Trophoblast cell (in vitro differentiated cells and primary cell): ENCODE results near the gene CDKAL1.

Experiments
- DNase-seq, 2 donors: peaks; one replicate each; pipeline ENCODE4 v3.0.0-alpha.2; 2016
- H2AFZ ChIP-seq: 2 replicates; pipeline ENCODE4 v1.6.1; 2013; ENCODE audit warnings: low read length, moderate library complexity, mild to moderate bottlenecking; ENCODE audit not compliant: insufficient read depth, poor library complexity
- H2AK5ac ChIP-seq: 2 replicates; pipeline ENCODE4 v1.6.1; 2013; ENCODE audit warnings: mild to moderate bottlenecking, low read length
- H2BK120ac ChIP-seq: 2 replicates; pipeline ENCODE4 v1.6.1; 2013; ENCODE audit warnings: low read length, mild to moderate bottlenecking, moderate library complexity; ENCODE audit not compliant: insufficient read depth, poor library complexity
- H2BK12ac ChIP-seq: 2 replicates; pipeline ENCODE4 v1.6.1; 2013; ENCODE audit warnings: mild to moderate bottlenecking, low read length, moderate library complexity
- H2BK5ac ChIP-seq: 2 replicates; pipeline ENCODE4 v1.6.1; 2013; ENCODE audit warnings: low read length, low read depth, moderate library complexity, mild to moderate bottlenecking; ENCODE audit not compliant: poor library complexity
- H3K14ac ChIP-seq: 2 replicates; pipeline ENCODE4 v1.6.1; 2013; ENCODE audit warnings: mild to moderate bottlenecking, low read length
- H3K18ac ChIP-seq: 2 replicates; pipeline ENCODE4 v1.6.1; 2013; ENCODE audit warnings: mild to moderate bottlenecking, low read length
- H3K23ac ChIP-seq: 2 replicates; pipeline ENCODE4 v1.6.1; 2013; ENCODE audit warnings: low read length
- H3K27ac ChIP-seq: 2 replicates; pipeline ENCODE4 v1.5.1; 2013; ENCODE audit warnings: low read depth, mild to moderate bottlenecking, inconsistent platforms, low read length, moderate library complexity
- H3K27me3 ChIP-seq: 2 replicates; pipeline ENCODE4 v1.6.1; 2013; ENCODE audit warnings: inconsistent platforms, mild to moderate bottlenecking, low read length, moderate library complexity; ENCODE audit not compliant: insufficient read depth
- H3K36me3 ChIP-seq, 2 experiments: 1 replicate in 1 of 2; 2 replicates in 1 of 2; pipeline ENCODE4 v1.6.1; 2013; ENCODE audit warnings: low read length in 2 of 2, mild to moderate bottlenecking in 2 of 2, moderate library complexity in 1 of 2; ENCODE audit not compliant: insufficient read depth in 2 of 2, control insufficient read depth in 1 of 2
- H3K4ac ChIP-seq: 2 replicates; pipeline ENCODE4 v1.6.1; 2013; ENCODE audit warnings: low read depth, mild to moderate bottlenecking, low read length, moderate library complexity
- H3K4me1 ChIP-seq, 2 experiments: 1 replicate in 1 of 2; 2 replicates in 1 of 2; pipeline ENCODE4 v1.6.1; 2013; ENCODE audit warnings: low read length in 2 of 2, mild to moderate bottlenecking in 2 of 2, moderate library complexity in 1 of 2; ENCODE audit not compliant: insufficient read depth in 2 of 2, control insufficient read depth in 1 of 2
- H3K4me2 ChIP-seq: 2 replicates; pipeline ENCODE4 v1.6.1; 2013; ENCODE audit warnings: inconsistent platforms, mild to moderate bottlenecking, low read length, moderate library complexity
- H3K4me3 ChIP-seq: 2 replicates; pipeline ENCODE4 v1.5.1; 2013; ENCODE audit warnings: mild to moderate bottlenecking, low read depth, low read length, inconsistent platforms
- H3K79me1 ChIP-seq: one replicate; pipeline ENCODE4 v1.6.1; 2013; ENCODE audit warnings: low read length
- H3K79me2 ChIP-seq: 2 replicates; pipeline ENCODE4 v1.6.1; 2013; ENCODE audit warnings: low read length, mild to moderate bottlenecking; ENCODE audit not compliant: control insufficient read depth, insufficient read depth, poor library complexity
- H3K9ac ChIP-seq: 2 replicates; pipeline ENCODE4 v1.6.1; 2013; ENCODE audit warnings: mild to moderate bottlenecking, low read length
- H3K9me3 ChIP-seq: 2 replicates; pipeline ENCODE4 v1.6.1; 2013; ENCODE audit warnings: low read depth, mild to moderate bottlenecking, control low read depth, inconsistent platforms, low read length; ENCODE audit not compliant: insufficient read depth
- H4K12ac ChIP-seq: 2 replicates; pipeline ENCODE4 v1.6.1; 2013; ENCODE audit warnings: low read depth, mild to moderate bottlenecking, low read length, moderate library complexity
- H4K8ac ChIP-seq: 2 replicates; pipeline ENCODE4 v1.6.1; 2013; ENCODE audit warnings: low read depth, mild to moderate bottlenecking, low read length, moderate library complexity
- H4K91ac ChIP-seq: one replicate; pipeline ENCODE4 v1.6.1; 2013; ENCODE audit warnings: low read depth, mild to moderate bottlenecking, low read length, moderate library complexity
- WGBS: extraction: QIAGEN DNeasy Blood & Tissue Kit; methylation state at CpG from one replicate; pipeline ENCODE4 v1.1.7; 2013; ENCODE audit warnings: missing lambda C conversion rate; ENCODE audit not compliant: insufficient read length, insufficient coverage; ENCODE audit errors: extremely low coverage; 5-methylcytosine and 5-hydroxymethylcytosine counted together

Gene CDKAL1

DNA sequence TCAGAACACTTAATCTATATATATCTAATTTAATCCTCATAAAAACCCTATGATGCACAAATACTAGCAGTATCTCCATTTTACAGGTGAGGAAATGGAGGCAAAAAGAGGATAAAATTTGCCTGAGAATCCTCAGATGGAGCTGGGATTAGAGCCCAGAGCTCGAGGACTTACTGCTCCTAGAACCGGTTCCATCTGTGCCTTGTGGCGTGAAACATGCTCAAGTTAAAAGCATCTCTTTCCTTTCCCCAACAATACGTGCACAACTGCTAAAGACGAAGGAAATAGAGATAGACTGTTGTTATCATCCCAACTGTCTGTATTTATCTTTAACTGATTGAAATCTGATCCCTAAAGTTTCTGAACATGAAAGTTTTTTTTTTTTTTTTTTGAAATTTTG, 691.7 kb downstream of the CDKAL1 start:
- Histone ChIP-seq H3K9ac (no peak overlapping the region), H3K9me3 (no peaks in the 10 kb centered on the region), H3K4me1 (no peaks in the 10 kb centered on the region), H2BK12ac (no peak overlapping the region), H3K4me3 (no peak overlapping the region), H2AFZ (no peak overlapping the region), H4K12ac (no peak overlapping the region), H4K8ac (no peak overlapping the region), H3K79me1 (no peaks in the 10 kb centered on the region), H2BK120ac (no peak overlapping the region), H3K36me3 (no peaks in the 10 kb centered on the region), H3K18ac (no peak overlapping the region), H3K27ac (no peak overlapping the region), H2BK5ac (no peak overlapping the region), H4K91ac (no peak overlapping the region), H2AK5ac (no peak overlapping the region), H3K79me2 (no peaks in the 10 kb centered on the region), H3K23ac (no peak overlapping the region), H3K4me2 (no peak overlapping the region), H3K27me3 (no peaks in the 10 kb centered on the region), H3K4ac (no peak overlapping the region), H3K14ac (no peak overlapping the region)
- WGBS, result no CpG with 5 or more reads among the region's 5 CpGs
- DNase-seq, result no peak

DNA sequence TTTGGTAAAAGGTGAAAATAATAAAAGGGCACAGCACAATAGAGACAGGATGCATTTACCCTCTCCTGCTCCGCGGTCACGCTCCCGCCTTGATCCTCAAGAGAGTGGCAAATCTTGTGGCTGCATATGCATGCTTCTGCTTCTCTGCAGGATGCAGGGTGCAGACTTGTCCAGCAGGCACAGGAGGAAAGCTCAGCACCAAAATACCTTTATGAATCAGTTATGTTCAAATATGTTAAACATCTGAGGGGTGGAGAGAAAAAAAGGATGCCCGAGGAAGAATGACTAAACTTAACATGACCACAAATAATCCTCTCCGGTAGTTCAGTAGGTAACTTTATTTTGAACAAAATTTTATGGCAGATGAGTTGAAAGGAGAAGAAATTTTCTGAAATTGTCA, 693.2 kb downstream of the CDKAL1 start:
- Histone ChIP-seq H3K4me1 (no peaks in the 10 kb centered on the region), H3K4me2 (no peak overlapping the region), H4K12ac (no peak overlapping the region), H2AFZ (no peak overlapping the region), H2BK12ac (no peak overlapping the region), H2BK120ac (no peak overlapping the region), H3K18ac (no peak overlapping the region), H2BK5ac (no peak overlapping the region), H3K4me3 (no peak overlapping the region), H3K36me3 (no peaks in the 10 kb centered on the region), H3K79me2 (no peaks in the 10 kb centered on the region), H3K79me1 (no peaks in the 10 kb centered on the region), H3K14ac (no peak overlapping the region), H3K27ac (no peak overlapping the region), H4K91ac (no peak overlapping the region), H4K8ac (no peak overlapping the region), H3K23ac (no peak overlapping the region), H3K4ac (no peak overlapping the region), H2AK5ac (no peak overlapping the region), H3K9ac (no peak overlapping the region), H3K27me3 (no peaks in the 10 kb centered on the region), H3K9me3 (no peaks in the 10 kb centered on the region)
- WGBS, result no CpG with 5 or more reads among the region's 6 CpGs
- peak; percentile 63 to 88 for DNase-seq

- no peaks in the 10 kb centered on the region for H3K4me1 ChIP-seq
- H3K4me3 ChIP-seq, result no peak overlapping the region
- peak in 1 of 2 donors; percentile 12 for DNase-seq
- no peaks in the 10 kb centered on the region for H3K79me2 ChIP-seq
- H3K79me1 ChIP-seq, result no peaks in the 10 kb centered on the region
- no peak overlapping the region for H3K23ac ChIP-seq
- no peak overlapping the region for H3K9ac ChIP-seq
- H3K9me3 ChIP-seq, result peaks cover 1% of the 10 kb centered on the region
- no peaks in the 10 kb centered on the region for H3K27me3 ChIP-seq
- no peak overlapping the region for H2AK5ac ChIP-seq
- H2AFZ ChIP-seq, result no peak overlapping the region
- no peak overlapping the region for H4K91ac ChIP-seq
- H3K4me2 ChIP-seq, result no peak overlapping the region
- H3K14ac ChIP-seq, result no peak overlapping the region
- H2BK120ac ChIP-seq, result no peak overlapping the region
- H3K36me3 ChIP-seq, result no peaks in the 10 kb centered on the region
- H2BK12ac ChIP-seq, result no peak overlapping the region
- H3K18ac ChIP-seq, result no peak overlapping the region
- WGBS, result no CpG with 5 or more reads among the region's 2 CpGs
- H3K4ac ChIP-seq, result no peak overlapping the region
- no peak overlapping the region for H2BK5ac ChIP-seq
- H4K12ac ChIP-seq, result no peak overlapping the region
- no peak overlapping the region for H4K8ac ChIP-seq
- H3K27ac ChIP-seq, result no peak overlapping the region
Observed at GRCh38 chr6:21228411-21228810, 694.2 kb downstream of the CDKAL1 start.

GRCh38 chr6:21228876-21229460, 694.7 kb downstream of the CDKAL1 start:
- no peak overlapping the region for H2BK120ac ChIP-seq

More at GRCh38 chr6:21228876-21229460, 694.7 kb downstream of the CDKAL1 start:
- Histone ChIP-seq H3K27ac (no peak overlapping the region), H2BK12ac (no peak overlapping the region), H2AFZ (no peak overlapping the region), H3K36me3 (no peaks in the 10 kb centered on the region), H3K14ac (no peak overlapping the region), H4K91ac (no peak overlapping the region), H3K79me1 (no peaks in the 10 kb centered on the region), H3K79me2 (no peaks in the 10 kb centered on the region), H3K9ac (no peak overlapping the region), H4K12ac (no peak overlapping the region), H3K4ac (no peak overlapping the region), H4K8ac (no peak overlapping the region), H2AK5ac (no peak overlapping the region), H3K27me3 (no peaks in the 10 kb centered on the region), H3K4me2 (no peak overlapping the region), H3K18ac (no peak overlapping the region), H3K23ac (no peak overlapping the region), H2BK5ac (no peak overlapping the region), H3K4me3 (no peak overlapping the region), H3K4me1 (no peaks in the 10 kb centered on the region), H3K9me3 (peaks cover 3% of the 10 kb centered on the region)
- DNase-seq, result no peak
- whole genome bisulfite sequencing, result no CpG with 5 or more reads among the region's 6 CpGs
